A549 (cell line): Measurements from ENCODE around the gene SPINK2.

Source experiments
- BHLHE40 ChIP-seq: IDR thresholded peaks from 2 replicates; pipeline ENCODE4 v1.6.1; 2012; ENCODE audit warnings: low read depth, low read length, inconsistent platforms
- CHD2 ChIP-seq: fragments of 150-350 bp; IDR thresholded peaks from 2 replicates; pipeline ENCODE4 v1.6.1; 2014; ENCODE audit warnings: low read length; ENCODE audit not compliant: partially characterized antibody
- RAD21 ChIP-seq, 2 experiments: fragments of >200 bp in 1 of 2; sonication (Bioruptor Twin) in 1 of 2; formaldehyde crosslinking in 1 of 2; IDR thresholded peaks in 1 of 2; conservative IDR thresholded peaks in 1 of 2; 2 replicates in 1 of 2; 3 replicates in 1 of 2; pipeline ENCODE4 v1.6.1; 2012 to 2018; ENCODE audit warnings: inconsistent platforms in 1 of 2
- TF ChIP-seq, protein P1 (sequence below): IDR thresholded peaks from 2 replicates; pipeline ENCODE4 v1.6.1; 2012

DNA sequence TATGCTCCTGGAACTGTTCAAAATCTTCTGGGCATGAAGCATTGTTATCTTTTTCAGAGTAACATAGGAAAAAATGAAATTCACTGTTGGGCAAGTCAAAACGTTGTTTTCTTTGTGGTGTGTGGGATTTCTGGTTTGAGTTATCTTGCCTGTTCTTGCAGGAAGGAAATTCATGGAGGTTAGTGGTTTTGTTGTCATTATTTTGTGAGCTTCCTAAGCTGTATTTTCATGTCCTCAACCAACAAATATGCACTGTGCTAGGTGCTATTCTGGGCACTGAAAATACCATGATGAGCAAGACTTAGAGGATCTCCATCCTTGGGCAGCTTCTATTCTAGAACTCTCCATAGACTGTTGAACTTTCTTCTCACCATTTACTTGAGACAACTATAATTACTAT is 16.9 kb downstream of the SPINK2 start:
- TF ChIP-seq BHLHE40, result no peak
- TF ChIP-seq, protein P1, sequence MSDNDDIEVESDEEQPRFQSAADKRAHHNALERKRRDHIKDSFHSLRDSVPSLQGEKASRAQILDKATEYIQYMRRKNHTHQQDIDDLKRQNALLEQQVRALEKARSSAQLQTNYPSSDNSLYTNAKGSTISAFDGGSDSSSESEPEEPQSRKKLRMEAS, result no peak
- no peak for TF ChIP-seq RAD21 (conservative IDR thresholded peaks at IDR 0.05 in 1 of 2, IDR thresholded peaks at IDR 0.05 in 1 of 2)
- no peak for TF ChIP-seq CHD2
